H1 (cell line): ENCODE measurements around the gene RAB3GAP2. TPM values are rescaled to one million over a fixed set of nuclear protein-coding genes. Genes with fewer than 3 reads are reported as not detected.
A peak's percentile ranks its signal among the peaks of the same experiment; 100 is the strongest.

Experiments
- CTCF ChIA-PET: fragments of 300-600 bp; sonication (Branson Sonifier 250); formaldehyde crosslinking; loops from one replicate; lab custom pipeline; 2021; ENCODE audit not compliant: partially characterized antibody; lab: Charles Lee
- POLR2A ChIA-PET: fragments of 300-600 bp; sonication (Branson Sonifier 250); formaldehyde crosslinking; loops from one replicate; lab custom pipeline; 2021; ENCODE audit warnings: inconsistent platforms; ENCODE audit not compliant: partially characterized antibody; lab: Charles Lee
- DNase-seq, 2 experiments: peaks; one replicate each; pipeline versions ENCODE4 v3.0.0 to v3.0.0-alpha.2; 2010 to 2022; ENCODE audit warnings: low spot score in 2 of 2, low read depth in 1 of 2, mixed read lengths in 1 of 2
- FAIRE-seq: peaks from 2 replicates; lab custom pipeline; 2011; peaks lifted over from hg19 to GRCh38; lab: Jason Lieb, UNC
- H2AFZ ChIP-seq: 2 replicates; pipeline ENCODE4 v1.8.1; 2012; ENCODE audit warnings: low read length, inconsistent platforms
- H2AK5ac ChIP-seq: 2 replicates; pipeline ENCODE4 v1.6.1; 2013; ENCODE audit warnings: low read depth, low read length
- H2BK120ac ChIP-seq: replicated peaks from 2 replicates; pipeline ENCODE3; 2013; ENCODE audit warnings: low read depth, low read length, inconsistent platforms
- H2BK12ac ChIP-seq: 2 replicates; pipeline ENCODE4 v1.6.1; 2013; ENCODE audit warnings: low read depth, low read length
- H2BK15ac ChIP-seq: 2 replicates; pipeline ENCODE4 v1.6.1; 2013; ENCODE audit warnings: low read length
- H2BK20ac ChIP-seq: 2 replicates; pipeline ENCODE4 v1.6.1; 2013; ENCODE audit warnings: low read length
- H2BK5ac ChIP-seq: 2 replicates; pipeline ENCODE4 v1.6.1; 2013; ENCODE audit warnings: low read depth, low read length
- H3K14ac ChIP-seq: 2 replicates; pipeline ENCODE4 v1.6.1; 2013; ENCODE audit warnings: inconsistent platforms; ENCODE audit not compliant: insufficient read length
- H3K18ac ChIP-seq: 2 replicates; pipeline ENCODE4 v1.6.1; 2013; ENCODE audit warnings: low read length; ENCODE audit errors: extremely low read depth
- H3K23ac ChIP-seq: 2 replicates; pipeline ENCODE4 v1.6.1; 2013; ENCODE audit warnings: inconsistent platforms; ENCODE audit not compliant: insufficient read length
- H3K23me2 ChIP-seq: 2 replicates; pipeline ENCODE4 v1.6.1; 2013; ENCODE audit warnings: low read depth, low read length
- H3K27ac ChIP-seq: 2 replicates; pipeline ENCODE4 v1.6.1; 2011; ENCODE audit warnings: low read depth, low read length, inconsistent platforms
- H3K27me3 ChIP-seq, 4 experiments: replicated peaks in 1 of 4; 1 replicate in 1 of 4; 2 replicates in 3 of 4; pipeline versions ENCODE4 v1.6.1 to v1.8.1; 2011 to 2013; ENCODE audit warnings: low read length in 3 of 4, mild to moderate bottlenecking in 3 of 4, inconsistent platforms in 2 of 4, mixed read lengths in 2 of 4, moderate library complexity in 1 of 4; ENCODE audit not compliant: control insufficient read depth in 3 of 4, insufficient read depth in 3 of 4; ENCODE audit errors: extremely low read depth in 1 of 4
- H3K36me3 ChIP-seq, 4 experiments: 2 replicates each; pipeline versions ENCODE4 v1.6.1 to v1.8.1; 2011 to 2013; ENCODE audit warnings: mild to moderate bottlenecking in 4 of 4, low read length in 3 of 4, moderate library complexity in 2 of 4, control low read depth in 1 of 4, inconsistent platforms in 1 of 4; ENCODE audit not compliant: insufficient read depth in 4 of 4, control insufficient read depth in 2 of 4
- H3K4ac ChIP-seq: replicated peaks from 2 replicates; pipeline ENCODE3; 2013; ENCODE audit warnings: low read length, low read depth, mixed read lengths, inconsistent platforms; ENCODE audit not compliant: insufficient read length
- H3K4me1 ChIP-seq, 4 experiments: replicated peaks in 1 of 4; 1 replicate in 1 of 4; 2 replicates in 3 of 4; pipeline versions ENCODE4 v1.6.1 to v1.8.1; 2011 to 2013; ENCODE audit warnings: low read length in 3 of 4, inconsistent platforms in 2 of 4, mixed read lengths in 1 of 4; ENCODE audit not compliant: insufficient read depth in 4 of 4, control insufficient read depth in 3 of 4
- H3K4me2 ChIP-seq, 2 experiments: 2 replicates each; pipeline versions ENCODE4 v1.6.1 to v1.8.1; 2011 to 2013; ENCODE audit warnings: low read depth in 2 of 2, low read length in 2 of 2, control low read depth in 1 of 2, inconsistent platforms in 1 of 2, mild to moderate bottlenecking in 1 of 2; ENCODE audit not compliant: insufficient read depth in 1 of 2
- H3K4me3 ChIP-seq, 4 experiments: fragments of 200-600, 300-600 bp in 1 of 4; sonication (generic), shearing (Covaris generic), sonication (Bioruptor Twin) in 1 of 4; 2 replicates each; pipeline versions ENCODE4 v1.5.1 to v1.8.1; 2011 to 2016; ENCODE audit warnings: low read length in 4 of 4, low read depth in 3 of 4, control low read depth in 2 of 4, inconsistent platforms in 2 of 4, mild to moderate bottlenecking in 2 of 4, mixed read lengths in 1 of 4, moderate library complexity in 1 of 4; ENCODE audit not compliant: insufficient read depth in 2 of 4; ENCODE audit errors: extremely low read depth in 1 of 4
- H3K56ac ChIP-seq: replicated peaks from 2 replicates; pipeline ENCODE3; 2013; ENCODE audit warnings: low read depth, mild to moderate bottlenecking, mixed read lengths, low read length, inconsistent platforms; ENCODE audit not compliant: insufficient read length
- H3K79me1 ChIP-seq: 2 replicates; pipeline ENCODE4 v1.6.1; 2013; ENCODE audit warnings: low read depth, low read length, control low read depth
- H3K79me2 ChIP-seq, 2 experiments: 2 replicates each; pipeline versions ENCODE4 v1.6.1 to v1.8.1; 2012 to 2013; ENCODE audit warnings: low read length in 2 of 2, mild to moderate bottlenecking in 2 of 2, inconsistent platforms in 1 of 2; ENCODE audit not compliant: insufficient read depth in 2 of 2, control insufficient read depth in 1 of 2
- H3K9ac ChIP-seq, 4 experiments: replicated peaks in 1 of 4; 1 replicate in 1 of 4; 2 replicates in 3 of 4; pipeline versions ENCODE4 v1.6.1 to v1.8.1; 2011 to 2013; ENCODE audit warnings: low read depth in 3 of 4, low read length in 3 of 4, control low read depth in 2 of 4, mild to moderate bottlenecking in 2 of 4, moderate library complexity in 2 of 4, inconsistent platforms in 1 of 4; ENCODE audit errors: extremely low read depth in 1 of 4
- H3K9me3 ChIP-seq, 2 experiments: 2 replicates each; pipeline versions ENCODE4 v1.6.1 to v1.8.1; 2012 to 2013; ENCODE audit warnings: mild to moderate bottlenecking in 2 of 2, moderate library complexity in 2 of 2, control low read depth in 1 of 2, inconsistent platforms in 1 of 2, low read depth in 1 of 2, low read length in 1 of 2, mixed read lengths in 1 of 2; ENCODE audit not compliant: insufficient read depth in 2 of 2
- H4K20me1 ChIP-seq, 2 experiments: replicated peaks in 1 of 2; 2 replicates each; pipeline versions ENCODE3 to v1.8.1; 2011 to 2013; ENCODE audit warnings: inconsistent platforms in 2 of 2, low read length in 2 of 2, mild to moderate bottlenecking in 1 of 2; ENCODE audit not compliant: insufficient read depth in 2 of 2, control insufficient read depth in 1 of 2
- H4K5ac ChIP-seq: 2 replicates; pipeline ENCODE4 v1.6.1; 2013; ENCODE audit warnings: low read length, low read depth, mixed read lengths, inconsistent platforms; ENCODE audit not compliant: insufficient read length
- H4K8ac ChIP-seq: 2 replicates; pipeline ENCODE4 v1.8.0; 2013; ENCODE audit warnings: mild to moderate bottlenecking, moderate library complexity, low read length, inconsistent platforms; ENCODE audit not compliant: insufficient read depth; ENCODE audit errors: extremely low read depth
- H4K91ac ChIP-seq: replicated peaks from 2 replicates; pipeline ENCODE3; 2013; ENCODE audit warnings: low read length, mixed read lengths, inconsistent platforms; ENCODE audit not compliant: insufficient read length
- CEBPB ChIP-seq: IDR thresholded peaks from 2 replicates; pipeline ENCODE4 v1.6.1; 2012; ENCODE audit warnings: low read depth, low read length
- SIX5 ChIP-seq: IDR thresholded peaks from 2 replicates; pipeline ENCODE4 v1.6.1; 2011; ENCODE audit warnings: mild to moderate bottlenecking, low read depth, low read length
- WGBS, 2 experiments: shearing (Covaris generic) in 1 of 2; methylation state at CpG; one replicate each; pipeline versions ENCODE4 v1.1.6 to v1.1.7; 2013 to 2015; ENCODE audit warnings: low lambda C conversion rate in 2 of 2, mixed read lengths in 2 of 2, inconsistent platforms in 1 of 2, low coverage in 1 of 2, missing lambda C conversion rate in 1 of 2; ENCODE audit not compliant: insufficient replicate concordance in 2 of 2, insufficient coverage in 1 of 2, insufficient read length in 1 of 2; ENCODE audit errors: extremely low coverage in 1 of 2, missing lambda C conversion rate in 1 of 2; 5-methylcytosine and 5-hydroxymethylcytosine counted together
- polyA plus RNA-seq, 7 experiments: library from polyadenylated mRNA; depleted of rRNA in 3 of 7; stranded (reverse) in 5 of 7; unstranded in 2 of 7; fragments of >200 nt in 5 of 7; fragments of 200-250 nt in 2 of 7; gene quantifications; 1 replicate in 5 of 7; 2 replicates in 1 of 7; 4 replicates in 1 of 7; pipeline versions ENCODE4 v1.2.1 to v1.2.3, GENCODE V29; 2011 to 2013; ENCODE audit warnings: missing spikeins in 2 of 7, mixed read lengths in 2 of 7
- total RNA-seq: library from RNA; stranded (reverse); fragmentation: NEBNext Ultra II Directional; extraction: Animal tissue kit (Norgen Biotek cat#: 25700); gene quantifications from 2 replicates; pipeline ENCODE4 v1.2.1, GENCODE V29; 2021

RAB3GAP2 gene
- total and polyA plus RNA-seq, 2 of the 8 experiments (the other 6 are each of a cell fraction or from before 2014, with no cell fraction given): 19.7 to 52.7 TPM

- Histone ChIP-seq H2BK12ac (peak overlapping the region; percentile 82), H3K14ac (no peak overlapping the region), H2BK120ac (peak overlapping the region; percentile 86), H4K8ac (no peak overlapping the region), H3K56ac (no peak overlapping the region), H2BK5ac (peak overlapping the region; percentile 77), H3K18ac (peak overlapping the region; percentile 66), H2AFZ (peak overlapping the region; percentile 86), H2AK5ac (no peak overlapping the region), H4K20me1 (no peaks in the 10 kb centered on the region), H3K9me3 (no peaks in the 10 kb centered on the region), H3K36me3 (peaks cover 0 to 5% (median 0%) of the 10 kb centered on the region in 4 experiments; a peak in 1 of 8 replicates), H2BK20ac (peak overlapping the region; percentile 98), H3K4me2 (peak overlapping the region; percentile 34 to 45; a peak in 3 of 4 replicates), H3K79me2 (peaks cover 14 to 26% of the 10 kb centered on the region in 2 experiments), H3K23me2 (peaks cover 5% of the 10 kb centered on the region), H2BK15ac (no peak overlapping the region), H3K9ac (no peak overlapping the region), H3K4ac (peak overlapping the region; percentile 28)
- CTCF ChIA-PET: interaction anchor here (1.0 to 14.9 kb wide), 3 partner anchors 24 to 58 kb away, joined by 3 to 168 read pairs (median 6); no protein-coding TSS in a partner anchor
- DNase-seq: no peak
- POLR2A ChIA-PET: interaction anchor here (1.1 kb wide), 1 partner anchor 11 kb away, joined by 4 read pairs; no protein-coding TSS in a partner anchor
- WGBS, 2 experiments: 72% methylated on average over 2 of the region's 2 CpGs; no CpG with 5 or more reads in 1 of the 2 experiments
- TF ChIP-seq SIX5 (no peak), CEBPB (peak; percentile 80)
- TF ChIP-seq, all 59 proteins: peak for 1
- H3K23ac ChIP-seq: no peak overlapping the region
- H3K4me3 ChIP-seq: no peak overlapping the region
- H4K5ac ChIP-seq: peak overlapping the region; percentile 73
- H4K91ac ChIP-seq: peak overlapping the region; percentile 28
- FAIRE-seq: no peak
- H3K27me3 ChIP-seq: no peaks in the 10 kb centered on the region
- H3K4me1 ChIP-seq: peaks cover 2 to 13% (median 6%) of the 10 kb centered on the region in 4 experiments; a peak in 6 of 7 replicates
- peak overlapping the region; percentile 46; the same call in 1 of the 2 replicates for H3K27ac ChIP-seq
- peaks cover 2% of the 10 kb centered on the region; the same call in 1 of the 2 replicates for H3K79me1 ChIP-seq
Observed at GRCh38 chr1:220274251-220274855, 2.1 kb upstream of the RAB3GAP2 start.
